HepG2 (cell line): Measurements from ENCODE around the gene CENPB. TPM values are rescaled to one million over a fixed set of nuclear protein-coding genes. Genes with fewer than 3 reads are reported as not detected.

Experiments used
- ARNTL ChIP-seq: sonication (generic); formaldehyde crosslinking; IDR thresholded peaks from 2 replicates; pipeline ENCODE4 v1.4.0; 2020; ENCODE audit warnings: mild to moderate bottlenecking, missing genetic modification reagents
- DR1 ChIP-seq: sonication (generic); formaldehyde crosslinking; IDR thresholded peaks from 2 replicates; pipeline ENCODE4 v1.8.0; 2021; ENCODE audit warnings: mild to moderate bottlenecking, missing genetic modification reagents, inconsistent platforms
- ETS1 ChIP-seq: sonication (generic); formaldehyde crosslinking; IDR thresholded peaks from 2 replicates; pipeline ENCODE4 v1.4.0; 2020; ENCODE audit warnings: missing genetic modification reagents
- FOXK2 ChIP-seq: fragments of 450-650 bp; IDR thresholded peaks from 2 replicates; pipeline ENCODE4 v1.6.1; 2016
- GZF1 ChIP-seq: sonication (generic); formaldehyde crosslinking; IDR thresholded peaks from 2 replicates; pipeline ENCODE4 v1.5.1; 2020; ENCODE audit warnings: mild to moderate bottlenecking, missing genetic modification reagents
- MAZ ChIP-seq, 2 experiments: sonication (generic) in 1 of 2; formaldehyde crosslinking in 1 of 2; IDR thresholded peaks; 2 replicates each; pipeline versions ENCODE4 v1.5.0 to v1.6.1; 2012 to 2020; ENCODE audit warnings: low read depth in 2 of 2, mild to moderate bottlenecking in 2 of 2, borderline replicate concordance in 1 of 2, improper control_type of control experiment in 1 of 2, low read length in 1 of 2, missing genetic modification reagents in 1 of 2, moderate library complexity in 1 of 2
- SIN3A ChIP-seq: IDR thresholded peaks from 2 replicates; pipeline ENCODE4 v1.6.1; 2011; ENCODE audit warnings: low read depth, mild to moderate bottlenecking, control low read depth, low read length, borderline replicate concordance
- ZHX2 ChIP-seq, 2 experiments: sonication (generic) in 1 of 2; formaldehyde crosslinking in 1 of 2; IDR thresholded peaks; 2 replicates each; pipeline versions ENCODE4 v1.6.1 to v1.9.0; 2014 to 2022; ENCODE audit warnings: antibody characterized with exemption in 1 of 2, borderline replicate concordance in 1 of 2, inconsistent platforms in 1 of 2, low read depth in 1 of 2, missing genetic modification reagents in 1 of 2
- ZMAT5 ChIP-seq: sonication (generic); formaldehyde crosslinking; IDR thresholded peaks from 2 replicates; pipeline ENCODE4 v1.5.0; 2020; ENCODE audit warnings: mild to moderate bottlenecking, low read depth, missing genetic modification reagents, borderline replicate concordance
- ZNF251 ChIP-seq: sonication (generic); formaldehyde crosslinking; IDR thresholded peaks from 2 replicates; pipeline ENCODE4 v1.9.0; 2021; ENCODE audit warnings: mild to moderate bottlenecking, missing genetic modification reagents
- ZNF274 ChIP-seq: sonication (generic); formaldehyde crosslinking; IDR thresholded peaks from 2 replicates; pipeline ENCODE4 v1.5.1; 2020; ENCODE audit warnings: mild to moderate bottlenecking, missing genetic modification reagents
- ZNF841 ChIP-seq: sonication (generic); formaldehyde crosslinking; IDR thresholded peaks from 2 replicates; pipeline ENCODE4 v1.8.1; 2023; ENCODE audit warnings: missing genetic modification reagents, borderline replicate concordance
- polyA plus RNA-seq, 8 experiments: library from polyadenylated mRNA; depleted of rRNA in 3 of 8; stranded (reverse) in 7 of 8; unstranded in 1 of 8; fragments of >200 nt; fragmentation: Illumina TruSeq in 4 of 8; extraction: Trizol in 4 of 8; gene quantifications; 2 replicates each; pipeline versions ENCODE4 v1.2.1 to v1.2.3, GENCODE V29; 2011 to 2016; ENCODE audit warnings: low read depth in 4 of 8, missing spikeins in 1 of 8, mixed read lengths in 1 of 8; ENCODE audit not compliant: insufficient read depth in 1 of 8
- total RNA-seq, 5 experiments: library from RNA; depleted of rRNA; stranded (reverse); fragments of >200 nt; fragmentation: Illumina TruSeq; extraction: Trizol; gene quantifications; 2 replicates each; pipeline ENCODE4 v1.2.3, GENCODE V29; 2016; ENCODE audit warnings: low read depth in 1 of 5
- TF ChIP-seq, protein P1 (sequence below): sonication (generic); formaldehyde crosslinking; IDR thresholded peaks from 2 replicates; pipeline ENCODE4 v1.9.0; 2021; ENCODE audit warnings: missing genetic modification reagents, borderline replicate concordance
- TF ChIP-seq, protein P2 (sequence below): sonication (generic); formaldehyde crosslinking; IDR thresholded peaks from 2 replicates; pipeline ENCODE4 v1.9.0; 2022; ENCODE audit warnings: low read depth, missing genetic modification reagents

The CENPB gene
- total and polyA plus RNA-seq, 2 of the 13 experiments (the other 11 are each of a cell fraction or from before 2014, with no cell fraction given): 10.4 to 54.5 TPM

GRCh38 chr20:3818155-3819151 lies 31.9 kb upstream of the CENPB start (continued):
- TF ChIP-seq ARNTL (CRISPR knock-in tag): peak; percentile 91
- TF ChIP-seq FOXK2: no peak; the same call in 1 of the 2 replicates
- peak; percentile 19; the same call in 1 of the 2 replicates for TF ChIP-seq DR1 (CRISPR knock-in tag)
- peak; percentile 65; the same call in 1 of the 2 replicates for TF ChIP-seq ZNF274 (CRISPR knock-in tag)
- peak; percentile 66; the same call in 1 of the 2 replicates for TF ChIP-seq MAZ (IDR thresholded peaks at IDR 0.05; ENCODE audit: borderline replicate concordance, low read depth, low read length)
- TF ChIP-seq MAZ (CRISPR knock-in tag; IDR thresholded peaks at IDR 0.05; ENCODE audit: low read depth): peak; percentile 83
- TF ChIP-seq SIN3A: peak; percentile 93
- no peak for TF ChIP-seq ZNF251
- TF ChIP-seq ZHX2 (IDR thresholded peaks at IDR 0.05; ENCODE audit: low read depth): peak; percentile 37; the same call in 1 of the 2 replicates
- no peak for TF ChIP-seq ZHX2 (CRISPR knock-in tag; IDR thresholded peaks at IDR 0.05; ENCODE audit: borderline replicate concordance)
- TF ChIP-seq ETS1: no peak
- TF ChIP-seq GZF1 (CRISPR knock-in tag): no peak
- TF ChIP-seq, protein P1, sequence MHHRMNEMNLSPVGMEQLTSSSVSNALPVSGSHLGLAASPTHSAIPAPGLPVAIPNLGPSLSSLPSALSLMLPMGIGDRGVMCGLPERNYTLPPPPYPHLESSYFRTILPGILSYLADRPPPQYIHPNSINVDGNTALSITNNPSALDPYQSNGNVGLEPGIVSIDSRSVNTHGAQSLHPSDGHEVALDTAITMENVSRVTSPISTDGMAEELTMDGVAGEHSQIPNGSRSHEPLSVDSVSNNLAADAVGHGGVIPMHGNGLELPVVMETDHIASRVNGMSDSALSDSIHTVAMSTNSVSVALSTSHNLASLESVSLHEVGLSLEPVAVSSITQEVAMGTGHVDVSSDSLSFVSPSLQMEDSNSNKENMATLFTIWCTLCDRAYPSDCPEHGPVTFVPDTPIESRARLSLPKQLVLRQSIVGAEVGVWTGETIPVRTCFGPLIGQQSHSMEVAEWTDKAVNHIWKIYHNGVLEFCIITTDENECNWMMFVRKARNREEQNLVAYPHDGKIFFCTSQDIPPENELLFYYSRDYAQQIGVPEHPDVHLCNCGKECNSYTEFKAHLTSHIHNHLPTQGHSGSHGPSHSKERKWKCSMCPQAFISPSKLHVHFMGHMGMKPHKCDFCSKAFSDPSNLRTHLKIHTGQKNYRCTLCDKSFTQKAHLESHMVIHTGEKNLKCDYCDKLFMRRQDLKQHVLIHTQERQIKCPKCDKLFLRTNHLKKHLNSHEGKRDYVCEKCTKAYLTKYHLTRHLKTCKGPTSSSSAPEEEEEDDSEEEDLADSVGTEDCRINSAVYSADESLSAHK (CRISPR knock-in tag): no peak
- no peak for TF ChIP-seq ZNF841
- TF ChIP-seq, protein P2, sequence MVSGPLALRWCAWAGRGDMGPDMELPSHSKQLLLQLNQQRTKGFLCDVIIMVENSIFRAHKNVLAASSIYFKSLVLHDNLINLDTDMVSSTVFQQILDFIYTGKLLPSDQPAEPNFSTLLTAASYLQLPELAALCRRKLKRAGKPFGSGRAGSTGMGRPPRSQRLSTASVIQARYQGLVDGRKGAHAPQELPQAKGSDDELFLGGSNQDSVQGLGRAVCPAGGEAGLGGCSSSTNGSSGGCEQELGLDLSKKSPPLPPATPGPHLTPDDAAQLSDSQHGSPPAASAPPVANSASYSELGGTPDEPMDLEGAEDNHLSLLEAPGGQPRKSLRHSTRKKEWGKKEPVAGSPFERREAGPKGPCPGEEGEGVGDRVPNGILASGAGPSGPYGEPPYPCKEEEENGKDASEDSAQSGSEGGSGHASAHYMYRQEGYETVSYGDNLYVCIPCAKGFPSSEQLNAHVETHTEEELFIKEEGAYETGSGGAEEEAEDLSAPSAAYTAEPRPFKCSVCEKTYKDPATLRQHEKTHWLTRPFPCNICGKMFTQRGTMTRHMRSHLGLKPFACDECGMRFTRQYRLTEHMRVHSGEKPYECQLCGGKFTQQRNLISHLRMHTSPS: peak; percentile 84; the same call in 1 of the 2 replicates
- TF ChIP-seq ZMAT5: no peak
